Panc1 (cell line): ENCODE measurements around the gene FBLN1. TPM values are rescaled to one million over a fixed set of nuclear protein-coding genes. Genes with fewer than 3 reads are reported as not detected.

Experiments used
- ATAC-seq: fragments of 200-7000 bp; cut with Tn5 transposase; 2 replicates; pipeline ENCODE4 v1.9.1; 2020; ENCODE audit warnings: mild to moderate bottlenecking, moderate library complexity
- BruUV-seq: library from RNA; stranded (reverse); fragments of 400-500 nt; replicated peaks from 2 replicates; lab custom pipeline; 2021; lab: Mats Ljungman, UMichigan
- CTCF ChIA-PET: fragments of 300-600 bp; sonication (Branson Sonifier 250); formaldehyde crosslinking; loops from one replicate; lab custom pipeline; 2022; ENCODE audit warnings: antibody characterized with exemption; lab: Charles Lee
- POLR2A ChIA-PET: fragments of 300-600 bp; sonication (Branson Sonifier 250); formaldehyde crosslinking; loops from one replicate; lab custom pipeline; 2022; ENCODE audit warnings: antibody characterized with exemption; lab: Charles Lee
- DNase-seq: peaks from one replicate; pipeline ENCODE4 v3.0.0-alpha.2; 2010; ENCODE audit warnings: low read depth, low spot score
- H3K27ac ChIP-seq: 2 replicates; pipeline ENCODE4 v1.5.1; 2011; ENCODE audit warnings: mild to moderate bottlenecking, low read length, inconsistent platforms
- H3K27me3 ChIP-seq: fragments of 200-500 bp; sonication (Bioruptor generic); 2 replicates; pipeline ENCODE4 v1.6.0; 2014; ENCODE audit warnings: low read length, inconsistent platforms; ENCODE audit not compliant: control insufficient read depth, insufficient read depth
- H3K36me3 ChIP-seq: fragments of 200-500 bp; sonication (Bioruptor generic); 2 replicates; pipeline ENCODE4 v1.5.1; 2014; ENCODE audit warnings: inconsistent platforms, mild to moderate bottlenecking, low read length, moderate library complexity; ENCODE audit not compliant: control insufficient read depth, insufficient read depth
- H3K4me1 ChIP-seq: 2 replicates; pipeline ENCODE4 v1.5.1; 2011; ENCODE audit warnings: inconsistent platforms, mild to moderate bottlenecking, low read length, moderate library complexity; ENCODE audit not compliant: control insufficient read depth, insufficient read depth
- H3K4me3 ChIP-seq, 2 experiments: 2 replicates each; pipeline ENCODE4 v1.5.1; 2011 to 2012; ENCODE audit warnings: low read depth in 2 of 2, low read length in 2 of 2, mild to moderate bottlenecking in 2 of 2, inconsistent platforms in 1 of 2, moderate library complexity in 1 of 2
- H3K9me3 ChIP-seq: fragments of 200-500 bp; sonication (Bioruptor generic); 2 replicates; pipeline ENCODE4 v1.5.1; 2014; ENCODE audit warnings: low read depth, mild to moderate bottlenecking, inconsistent platforms, low read length, moderate library complexity; ENCODE audit not compliant: control insufficient read depth, insufficient read depth
- POLR2AphosphoS5 ChIP-seq: IDR thresholded peaks from 2 replicates; pipeline ENCODE4 v1.6.1; 2012; ENCODE audit warnings: mild to moderate bottlenecking, low read depth, low read length, moderate library complexity
- TCF7L2 ChIP-seq: IDR thresholded peaks from 2 replicates; pipeline ENCODE4 v1.6.1; 2011; ENCODE audit warnings: mild to moderate bottlenecking, low read depth, low read length, inconsistent platforms
- in situ Hi-C: cut with HindIII; loops from 2 replicates; pipeline ENCODE4 v1.10.0; 2016; ENCODE audit warnings: low sequenced_read_pairs, low pct_unique_long_range_greater_than_20kb
- intact Hi-C: fragments of 100-400 bp; cut with micrococcal nuclease; formaldehyde crosslinking; loops from one replicate; pipeline ENCODE4 v1.10.0; 2022; ENCODE audit not compliant: unreplicated experiment
- total RNA-seq: library from RNA; stranded (reverse); gene quantifications from one replicate; pipeline ENCODE4 v1.2.1, GENCODE V29; 2021; ENCODE audit not compliant: unreplicated experiment
- TF ChIP-seq, protein P1 (sequence below), 2 experiments: IDR thresholded peaks; 2 replicates each; pipeline ENCODE4 v1.6.1; 2011 to 2012; ENCODE audit warnings: low read depth in 2 of 2, control low read depth in 1 of 2, low read length in 1 of 2, mild to moderate bottlenecking in 1 of 2, moderate library complexity in 1 of 2; ENCODE audit not compliant: insufficient read depth in 1 of 2
- TF ChIP-seq, protein P2 (sequence below): fragments of 450-650 bp; IDR thresholded peaks from 2 replicates; pipeline ENCODE4 v1.5.1; 2017; ENCODE audit warnings: mild to moderate bottlenecking

FBLN1 gene
- total RNA-seq, 1 experiment from 2014 or later = 143 TPM

DNA sequence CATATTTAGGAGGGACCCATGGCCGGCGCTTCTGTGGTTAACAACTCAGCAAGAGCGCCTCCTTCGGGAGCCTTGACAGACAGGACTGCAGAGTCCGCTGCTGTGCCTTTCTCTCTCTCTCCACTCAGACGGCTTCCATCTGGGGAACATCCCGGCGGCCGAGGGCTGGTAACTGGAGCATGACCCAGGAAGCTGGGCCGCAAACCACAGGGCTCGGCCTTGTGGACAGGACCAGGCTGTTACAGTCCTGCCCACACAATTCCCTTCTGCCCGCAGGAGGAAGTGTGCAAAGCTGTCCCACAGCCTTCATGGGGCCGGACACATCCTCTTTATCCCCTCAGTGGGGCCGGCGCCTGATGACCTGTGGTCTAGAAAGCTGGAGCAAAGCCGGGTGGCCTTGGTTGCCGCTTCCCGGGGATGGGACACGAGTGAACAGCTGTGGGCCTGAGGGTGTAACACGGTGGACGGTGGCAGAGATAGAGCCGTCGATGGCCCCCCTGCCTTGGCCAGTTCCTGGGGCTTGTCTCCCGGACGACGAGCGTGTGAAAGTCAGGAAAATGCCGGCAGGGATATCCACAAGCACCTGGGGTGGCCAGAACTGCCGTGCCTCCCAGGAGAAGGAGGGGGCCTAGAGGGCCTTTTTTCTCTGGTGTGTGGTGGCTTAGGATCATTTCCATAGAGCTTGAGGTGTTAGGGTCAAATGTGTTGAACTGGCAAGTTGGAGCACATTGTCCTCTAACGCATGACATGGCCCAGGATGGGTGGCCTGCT, 50.1 kb downstream of the FBLN1 start:
- no peak overlapping the region for H3K4me3 ChIP-seq
- no peak; the same call in 1 of the 2 replicates for ATAC-seq
- CTCF ChIA-PET = interaction anchor here (0.5 to 1.3 kb wide), 2 partner anchors 111 to 349 kb away, joined by 3 to 5 read pairs; no protein-coding TSS in a partner anchor
- no peak for TF ChIP-seq POLR2AphosphoS5
- no peak for DNase-seq
- BruUV-seq = no TSS peak
- in situ Hi-C loops = no loop called here
- no peaks in the 10 kb centered on the region for H3K27me3 ChIP-seq
- H3K27ac ChIP-seq = no peak overlapping the region; the same call in 1 of the 2 replicates
- H3K36me3 ChIP-seq = no peaks in the 10 kb centered on the region
- POLR2A ChIA-PET = no interaction called here
- no peaks in the 10 kb centered on the region for H3K9me3 ChIP-seq
- intact Hi-C loops = loop anchor here (5.0 kb wide), 1 partner anchor 110 kb away; no protein-coding TSS in a partner anchor
- peaks cover 8% of the 10 kb centered on the region for H3K4me1 ChIP-seq

- peak; percentile 89 for ATAC-seq
- DNase-seq = peak; percentile 61
- no peaks in the 10 kb centered on the region for H3K27me3 ChIP-seq
- H3K27ac ChIP-seq = peak overlapping the region; percentile 54; the same call in 1 of the 2 replicates
- intact Hi-C loops (loop anchor here (5.0 kb wide), 1 partner anchor 111 kb away; no protein-coding TSS in a partner anchor), in situ Hi-C loops (no loop called here)
- no TSS peak for BruUV-seq
- peak; percentile 48; the same call in 1 of the 2 replicates for TF ChIP-seq TCF7L2
- TF ChIP-seq, protein P1, sequence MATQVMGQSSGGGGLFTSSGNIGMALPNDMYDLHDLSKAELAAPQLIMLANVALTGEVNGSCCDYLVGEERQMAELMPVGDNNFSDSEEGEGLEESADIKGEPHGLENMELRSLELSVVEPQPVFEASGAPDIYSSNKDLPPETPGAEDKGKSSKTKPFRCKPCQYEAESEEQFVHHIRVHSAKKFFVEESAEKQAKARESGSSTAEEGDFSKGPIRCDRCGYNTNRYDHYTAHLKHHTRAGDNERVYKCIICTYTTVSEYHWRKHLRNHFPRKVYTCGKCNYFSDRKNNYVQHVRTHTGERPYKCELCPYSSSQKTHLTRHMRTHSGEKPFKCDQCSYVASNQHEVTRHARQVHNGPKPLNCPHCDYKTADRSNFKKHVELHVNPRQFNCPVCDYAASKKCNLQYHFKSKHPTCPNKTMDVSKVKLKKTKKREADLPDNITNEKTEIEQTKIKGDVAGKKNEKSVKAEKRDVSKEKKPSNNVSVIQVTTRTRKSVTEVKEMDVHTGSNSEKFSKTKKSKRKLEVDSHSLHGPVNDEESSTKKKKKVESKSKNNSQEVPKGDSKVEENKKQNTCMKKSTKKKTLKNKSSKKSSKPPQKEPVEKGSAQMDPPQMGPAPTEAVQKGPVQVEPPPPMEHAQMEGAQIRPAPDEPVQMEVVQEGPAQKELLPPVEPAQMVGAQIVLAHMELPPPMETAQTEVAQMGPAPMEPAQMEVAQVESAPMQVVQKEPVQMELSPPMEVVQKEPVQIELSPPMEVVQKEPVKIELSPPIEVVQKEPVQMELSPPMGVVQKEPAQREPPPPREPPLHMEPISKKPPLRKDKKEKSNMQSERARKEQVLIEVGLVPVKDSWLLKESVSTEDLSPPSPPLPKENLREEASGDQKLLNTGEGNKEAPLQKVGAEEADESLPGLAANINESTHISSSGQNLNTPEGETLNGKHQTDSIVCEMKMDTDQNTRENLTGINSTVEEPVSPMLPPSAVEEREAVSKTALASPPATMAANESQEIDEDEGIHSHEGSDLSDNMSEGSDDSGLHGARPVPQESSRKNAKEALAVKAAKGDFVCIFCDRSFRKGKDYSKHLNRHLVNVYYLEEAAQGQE (IDR thresholded peaks at IDR 0.05; ENCODE audit: insufficient read depth in 1 of 2, low read depth in 2 of 2, low read length in 1 of 2) = no peak
- TF ChIP-seq, protein P2, sequence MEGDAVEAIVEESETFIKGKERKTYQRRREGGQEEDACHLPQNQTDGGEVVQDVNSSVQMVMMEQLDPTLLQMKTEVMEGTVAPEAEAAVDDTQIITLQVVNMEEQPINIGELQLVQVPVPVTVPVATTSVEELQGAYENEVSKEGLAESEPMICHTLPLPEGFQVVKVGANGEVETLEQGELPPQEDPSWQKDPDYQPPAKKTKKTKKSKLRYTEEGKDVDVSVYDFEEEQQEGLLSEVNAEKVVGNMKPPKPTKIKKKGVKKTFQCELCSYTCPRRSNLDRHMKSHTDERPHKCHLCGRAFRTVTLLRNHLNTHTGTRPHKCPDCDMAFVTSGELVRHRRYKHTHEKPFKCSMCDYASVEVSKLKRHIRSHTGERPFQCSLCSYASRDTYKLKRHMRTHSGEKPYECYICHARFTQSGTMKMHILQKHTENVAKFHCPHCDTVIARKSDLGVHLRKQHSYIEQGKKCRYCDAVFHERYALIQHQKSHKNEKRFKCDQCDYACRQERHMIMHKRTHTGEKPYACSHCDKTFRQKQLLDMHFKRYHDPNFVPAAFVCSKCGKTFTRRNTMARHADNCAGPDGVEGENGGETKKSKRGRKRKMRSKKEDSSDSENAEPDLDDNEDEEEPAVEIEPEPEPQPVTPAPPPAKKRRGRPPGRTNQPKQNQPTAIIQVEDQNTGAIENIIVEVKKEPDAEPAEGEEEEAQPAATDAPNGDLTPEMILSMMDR = peak; percentile 92
- ChIA-PET CTCF (interaction anchor here (1.0 kb wide), 1 partner anchor 112 kb away, joined by 3 read pairs; no protein-coding TSS in a partner anchor), POLR2A (no interaction called here)
- no peak overlapping the region for H3K4me3 ChIP-seq
- H3K9me3 ChIP-seq = no peaks in the 10 kb centered on the region
- H3K36me3 ChIP-seq = no peaks in the 10 kb centered on the region
- peaks cover 8% of the 10 kb centered on the region for H3K4me1 ChIP-seq
Measured at GRCh38 chr22:45553351-45554039, 50.8 kb downstream of the FBLN1 start.
